Measurements from ENCODE around the gene PYDC1.

DNA sequence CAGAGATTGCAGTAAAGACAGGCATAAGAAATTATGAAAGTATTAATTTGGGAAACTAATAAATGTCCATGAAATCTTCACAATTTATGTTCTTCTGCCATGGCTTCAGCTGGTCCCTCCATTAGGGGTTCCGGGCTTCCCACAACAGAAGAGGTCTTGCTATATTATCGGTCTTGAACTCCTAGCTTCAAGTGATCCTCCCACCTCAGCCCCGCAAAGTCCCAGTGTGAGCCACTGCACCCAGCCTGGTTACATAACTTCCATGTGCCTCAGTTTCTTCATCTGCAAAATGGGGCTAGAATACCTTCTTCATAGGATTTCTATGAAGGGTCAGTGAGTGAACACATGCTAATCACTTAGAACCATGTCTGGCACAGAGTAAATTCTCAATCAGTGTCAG lies 29.4 kb upstream of the PYDC1 start:
- no peak for TF ChIP-seq CTCF (IDR thresholded peaks at IDR 0.05)
- no peak for TF ChIP-seq POLR2A (IDR thresholded peaks at IDR 0.05)

Measured in stomach (tissue), 4 donors.